HL-60 (cell line): Measurements from ENCODE around the gene LMAN1L.

Experiments
- CTCF ChIP-seq: IDR thresholded peaks from one replicate; pipeline ENCODE4 v1.5.1; 2011; ENCODE audit warnings: low read length, control low read depth, inconsistent platforms; ENCODE audit not compliant: insufficient read depth
- GABPA ChIP-seq: IDR thresholded peaks from 2 replicates; pipeline ENCODE4 v1.6.1; 2012; ENCODE audit warnings: low read depth
- POLR2AphosphoS5 ChIP-seq: IDR thresholded peaks from 2 replicates; pipeline ENCODE4 v1.6.1; 2012; ENCODE audit warnings: low read depth

GRCh38 chr15:74799856-74800558, 12.6 kb upstream of the LMAN1L start:
- TF ChIP-seq GABPA = no peak
- TF ChIP-seq CTCF = peak; percentile 98
- TF ChIP-seq POLR2AphosphoS5 = peak; percentile 72
